ENCODE results near the gene LBX2. TPM values are rescaled to one million over a fixed set of nuclear protein-coding genes. Genes with fewer than 3 reads are reported as not detected.

The LBX2 gene
- total RNA-seq, 2 experiments from 2014 or later: 0.36 to 0.51 TPM

DNA sequence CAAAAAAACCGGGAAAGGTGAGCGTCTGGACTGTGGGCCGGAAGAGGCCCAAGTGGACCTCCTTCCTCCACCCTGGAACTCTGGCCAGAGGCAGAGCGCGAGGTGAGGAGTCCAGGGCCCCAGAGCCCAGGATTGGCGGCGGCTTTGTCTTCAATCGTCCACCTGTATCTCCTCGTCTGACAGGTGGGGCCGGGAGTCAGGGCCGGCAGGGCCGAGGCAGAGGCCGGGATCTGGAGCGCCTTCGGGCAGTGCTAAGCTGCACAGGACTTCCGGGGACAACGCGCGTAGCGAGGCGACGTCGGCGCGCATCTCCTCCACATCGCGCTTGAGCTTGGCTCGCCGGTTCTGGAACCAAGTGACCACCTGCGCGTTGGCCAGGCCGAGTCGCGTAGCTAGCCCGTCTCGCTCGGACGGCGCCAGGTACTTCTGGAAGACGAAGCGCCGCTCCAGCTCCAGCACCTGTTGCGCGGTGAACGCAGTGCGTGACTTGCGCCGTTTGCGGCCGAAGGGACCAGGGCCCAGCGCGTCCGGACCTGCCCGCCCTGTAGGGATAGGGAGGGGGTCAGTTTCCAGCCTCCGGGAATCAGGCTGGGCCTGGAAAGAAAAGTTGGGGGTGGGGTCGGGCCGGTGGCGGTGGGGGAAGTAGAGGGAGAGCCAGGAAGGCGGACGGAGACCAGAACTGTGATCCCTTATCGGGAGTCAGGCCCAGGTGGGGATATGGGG lies 1.5 kb downstream of the LBX2 start:
- CTCF ChIA-PET: no interaction called here
- POLR2A ChIA-PET: interaction anchor here (0.6 to 0.9 kb wide), 2 partner anchors 10 to 16 kb away, joined by 3 read pairs; partner anchors contain the start of genes PCGF1 and TLX2

DNA sequence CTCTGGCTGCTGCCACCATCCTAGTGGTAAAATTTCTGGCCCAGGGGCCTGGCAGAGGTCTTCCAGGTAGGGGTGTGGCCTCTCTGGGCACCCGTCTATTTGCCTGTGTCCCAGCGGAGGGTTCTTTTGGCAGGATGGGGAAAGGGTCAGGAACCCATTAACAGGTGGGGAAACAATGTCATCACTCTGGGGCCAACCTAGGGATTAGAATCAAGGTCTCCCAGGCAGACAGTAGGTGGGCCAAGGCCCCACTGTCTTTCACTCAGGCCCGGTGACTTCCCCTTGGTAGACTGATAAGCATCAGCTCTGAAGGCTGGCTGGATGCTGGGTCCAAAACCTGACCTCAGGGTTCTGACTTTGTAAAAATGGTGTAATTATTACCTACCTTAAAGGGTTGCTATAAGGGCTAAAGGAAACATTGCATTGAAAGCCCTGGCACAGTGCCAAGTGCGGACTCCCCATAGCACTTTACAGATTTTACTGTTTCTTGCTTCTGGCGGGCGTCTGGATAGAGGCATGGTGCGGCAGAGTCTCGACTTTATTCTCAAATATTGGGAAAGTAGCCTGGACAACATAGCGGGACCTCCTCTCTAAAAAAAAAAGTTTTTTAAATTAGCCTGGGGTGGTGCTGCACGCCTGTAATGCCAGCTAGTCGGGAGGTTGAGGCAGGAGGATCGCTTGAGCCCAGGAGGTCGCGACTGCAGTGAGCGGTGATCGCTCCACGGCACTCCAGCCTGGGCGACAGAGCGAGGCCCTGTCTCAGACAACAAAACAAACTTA lies 2.2 kb downstream of the LBX2 start:
- ChIA-PET CTCF (no interaction called here), POLR2A (interaction anchor here (0.6 to 0.9 kb wide), 2 partner anchors 10 to 17 kb away, joined by 3 read pairs; partner anchors contain the start of genes PCGF1 and TLX2)

DNA sequence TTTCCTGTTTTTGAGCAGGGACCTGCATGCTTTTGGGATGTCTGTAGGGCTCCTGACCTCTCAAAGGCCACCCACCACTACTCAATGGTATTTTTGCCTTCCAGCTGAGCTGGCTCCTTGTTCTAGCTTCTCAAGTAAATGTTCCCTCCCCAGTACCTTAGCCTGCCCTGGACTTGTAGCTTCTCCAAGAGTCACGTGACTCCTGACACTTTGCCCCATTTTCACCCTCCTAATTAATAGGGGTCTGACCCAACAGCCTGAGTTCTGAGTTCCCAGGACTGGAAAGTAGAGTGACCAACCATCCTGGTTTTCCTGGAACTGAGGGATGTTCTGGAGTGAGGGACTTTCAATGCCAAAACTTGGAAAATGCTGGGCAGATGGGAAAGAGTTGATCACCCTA lies 4.0 kb downstream of the LBX2 start:
- ChIA-PET POLR2A (no interaction called here), CTCF (interaction anchor here (0.7 kb wide), 1 partner anchor 27 kb away, joined by 3 read pairs; no protein-coding TSS in a partner anchor)

DNA sequence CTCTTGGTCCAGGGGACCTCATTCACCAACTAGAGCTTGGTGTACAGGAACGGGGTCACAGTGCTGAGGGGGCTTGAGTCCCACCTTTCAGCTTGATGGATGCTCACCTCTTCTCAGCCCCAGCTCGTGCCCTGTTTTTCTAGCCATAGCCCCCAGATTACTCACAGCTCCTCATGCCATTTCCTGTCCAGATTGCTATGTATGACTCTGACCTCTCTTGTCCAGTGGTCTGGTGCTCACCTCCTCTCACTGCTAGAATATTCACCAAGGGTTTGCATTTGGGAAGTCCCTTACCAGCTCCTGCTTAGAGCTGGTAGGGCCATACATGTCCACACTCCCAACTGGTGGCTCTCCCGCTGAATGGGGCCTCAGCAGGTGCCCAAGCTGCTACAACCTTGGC lies 5.9 kb downstream of the LBX2 start:
- POLR2A ChIA-PET: no interaction called here
- CTCF ChIA-PET: no interaction called here

DNA sequence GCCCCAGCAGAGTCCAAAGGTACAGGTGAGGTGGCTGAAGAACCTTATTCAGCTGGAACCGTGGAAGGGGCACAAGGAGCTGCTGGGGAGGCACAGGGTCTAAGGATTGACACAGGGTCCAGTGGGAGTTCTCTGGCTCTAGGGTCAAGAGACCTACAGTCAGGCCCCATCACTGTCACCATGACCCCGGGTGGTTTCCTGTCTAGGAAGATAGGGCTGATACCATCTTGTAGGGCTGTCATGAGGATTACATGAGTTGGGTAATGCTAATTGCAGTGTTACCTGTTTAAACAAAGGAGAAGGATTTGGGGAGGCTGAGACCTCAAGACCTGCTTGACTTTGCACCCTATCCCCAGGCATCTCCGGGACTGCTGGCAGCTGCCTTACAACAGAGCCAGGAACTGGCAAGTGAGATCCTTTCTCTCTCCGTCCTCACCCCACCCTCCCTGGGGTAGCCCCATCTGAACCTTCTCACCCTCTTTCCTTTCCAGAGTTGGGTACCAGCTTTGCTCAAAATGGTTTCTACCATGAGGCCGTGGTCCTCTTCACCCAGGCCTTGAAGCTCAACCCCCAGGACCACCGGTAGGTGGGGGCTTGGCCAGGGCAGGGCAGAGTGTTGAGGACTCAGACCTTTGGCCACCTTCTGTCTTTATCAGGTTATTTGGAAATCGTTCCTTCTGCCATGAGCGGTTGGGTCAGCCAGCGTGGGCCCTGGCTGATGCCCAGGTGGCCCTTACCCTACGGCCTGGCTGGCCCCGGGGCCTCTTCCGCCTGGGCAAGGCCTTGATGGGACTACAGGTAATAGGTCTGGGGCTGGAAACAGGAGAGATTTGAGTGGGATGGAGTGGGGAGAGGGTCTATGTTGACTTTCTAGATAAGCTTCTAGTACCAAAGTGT lies 7.5 kb downstream of the LBX2 start:
- ChIA-PET CTCF (interaction anchor here (0.8 to 1.4 kb wide), 3 partner anchors 9 to 15 kb away, joined by 3 to 5 read pairs (median 3); partner anchors contain the start of genes CCDC142, PCGF1 and TTC31), POLR2A (interaction anchor here (0.5 to 0.9 kb wide), 2 partner anchors 13 to 16 kb away, joined by 4 to 6 read pairs; no protein-coding TSS in a partner anchor)

DNA sequence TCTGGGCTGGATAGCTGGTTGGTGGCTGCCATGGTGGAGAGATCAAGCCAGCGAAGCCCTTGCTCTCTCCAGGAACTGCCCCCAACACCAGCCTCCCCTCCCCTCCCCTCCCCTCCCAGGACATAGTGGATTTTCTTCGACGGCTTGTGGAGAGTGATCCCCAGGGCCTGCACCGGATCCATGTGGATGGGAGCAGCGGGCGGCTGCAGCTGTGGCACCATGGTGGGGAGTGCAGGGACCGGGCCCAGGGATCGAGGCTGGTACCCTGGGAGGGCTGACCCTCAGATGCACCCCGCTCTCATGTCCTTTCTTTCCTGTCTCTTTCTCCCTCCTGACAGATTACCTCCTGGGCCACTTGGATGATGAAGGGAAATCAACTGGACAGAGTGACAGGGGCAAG lies 9.5 kb downstream of the LBX2 start:
- ChIA-PET CTCF (no interaction called here), POLR2A (no interaction called here)

DNA sequence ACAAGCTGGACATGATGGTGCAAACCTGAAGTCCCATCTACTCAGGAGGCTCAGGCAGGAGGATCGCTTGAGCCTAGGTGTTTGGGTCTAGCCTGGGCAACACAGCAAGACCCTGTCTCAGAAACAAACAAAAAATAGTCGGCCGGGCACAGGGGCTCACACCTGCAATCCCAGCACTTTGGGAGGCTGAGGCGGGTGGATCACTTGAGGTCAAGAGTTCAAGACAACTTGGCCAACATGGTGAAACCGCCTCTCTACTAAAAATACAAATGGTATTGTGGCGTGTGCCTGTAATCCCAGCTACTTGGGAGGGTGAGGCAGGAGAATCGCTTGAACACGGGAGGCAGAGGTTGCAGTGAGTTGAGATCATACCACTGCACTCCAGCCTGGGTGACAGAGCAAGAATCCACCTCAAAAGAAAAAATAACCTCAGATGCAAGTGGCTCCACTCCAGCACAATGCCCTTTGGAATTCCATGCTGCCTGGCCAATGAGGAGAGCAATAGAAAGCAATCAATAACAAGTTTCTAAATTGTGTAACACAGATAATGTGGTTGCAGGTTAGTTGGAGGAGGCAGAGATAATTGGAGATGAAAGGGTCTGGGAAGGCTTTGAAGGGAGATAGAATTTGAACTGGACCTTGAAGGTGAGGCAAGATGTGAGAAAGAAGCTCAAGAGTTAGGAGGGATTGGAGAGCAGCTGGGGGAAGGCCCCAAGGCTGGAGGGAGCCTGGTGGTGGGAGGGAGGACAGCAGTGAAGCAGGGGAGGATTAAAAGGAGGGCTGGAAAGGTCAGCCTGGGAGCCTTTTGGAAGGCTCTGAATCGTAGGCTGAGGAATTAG lies 10.5 kb downstream of the LBX2 start:
- CTCF ChIA-PET: interaction anchor here (0.7 kb wide), 1 partner anchor 28 kb away, joined by 3 read pairs; no protein-coding TSS in a partner anchor
- POLR2A ChIA-PET: interaction anchor here (0.6 kb wide), 1 partner anchor 18 kb away, joined by 5 read pairs; no protein-coding TSS in a partner anchor

DNA sequence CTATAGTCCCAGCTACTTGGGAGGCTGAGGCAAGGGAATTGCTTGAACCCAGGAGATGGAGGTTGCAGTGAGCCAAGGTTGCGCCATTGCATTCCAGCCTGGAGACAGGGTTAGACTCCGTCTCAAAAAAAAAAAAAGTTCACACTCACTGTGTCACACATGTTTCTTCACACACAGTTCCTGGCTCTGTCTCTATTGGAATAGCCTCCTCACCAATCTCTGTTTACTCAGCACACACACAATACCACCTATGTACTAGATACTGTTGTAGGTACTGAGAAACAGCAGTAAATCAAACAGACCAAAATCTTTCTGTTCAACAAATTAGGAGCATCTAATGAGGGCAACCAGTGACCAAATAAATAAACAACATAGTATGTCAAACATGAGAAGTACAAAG lies 13.3 kb downstream of the LBX2 start:
- ChIA-PET POLR2A (no interaction called here), CTCF (interaction anchor here (1.7 kb wide), 1 partner anchor 15 kb away, joined by 4 read pairs; no protein-coding TSS in a partner anchor)

DNA sequence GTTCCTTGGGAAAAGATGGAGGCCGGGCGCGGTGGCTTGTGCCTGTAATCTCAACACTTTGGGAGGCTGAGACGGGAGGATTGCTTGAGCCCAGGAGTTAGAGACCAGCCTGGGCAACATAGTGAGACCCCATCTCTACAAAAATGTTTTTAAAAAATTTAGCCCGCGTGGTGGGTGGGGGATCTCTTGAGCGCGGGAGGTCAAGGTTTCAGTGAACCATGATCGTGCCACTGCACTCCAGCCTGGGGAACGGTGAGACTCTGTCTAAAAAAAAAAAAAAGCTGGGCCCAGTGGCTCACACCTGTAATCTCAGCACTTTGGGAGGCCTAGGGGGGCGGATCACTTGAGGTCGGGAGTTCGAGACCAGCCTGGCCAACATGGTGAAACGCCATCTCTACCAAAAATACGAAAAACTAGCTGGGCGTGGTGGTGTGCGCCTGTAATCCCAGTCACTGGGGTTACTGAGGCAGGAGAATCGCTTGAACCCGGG lies 15.7 kb downstream of the LBX2 start:
- ChIA-PET POLR2A (interaction anchor here (0.7 to 2.9 kb wide), 2 partner anchors 11 to 29 kb away, joined by 3 to 8 read pairs; partner anchors contain the start of genes INO80B and MRPL53), CTCF (interaction anchor here (0.6 to 3.8 kb wide), 11 partner anchors 11 to 105 kb away, joined by 3 to 34 read pairs (median 12); partner anchors contain the start of genes INO80B, MRPL53, PCGF1 and WBP1)

DNA sequence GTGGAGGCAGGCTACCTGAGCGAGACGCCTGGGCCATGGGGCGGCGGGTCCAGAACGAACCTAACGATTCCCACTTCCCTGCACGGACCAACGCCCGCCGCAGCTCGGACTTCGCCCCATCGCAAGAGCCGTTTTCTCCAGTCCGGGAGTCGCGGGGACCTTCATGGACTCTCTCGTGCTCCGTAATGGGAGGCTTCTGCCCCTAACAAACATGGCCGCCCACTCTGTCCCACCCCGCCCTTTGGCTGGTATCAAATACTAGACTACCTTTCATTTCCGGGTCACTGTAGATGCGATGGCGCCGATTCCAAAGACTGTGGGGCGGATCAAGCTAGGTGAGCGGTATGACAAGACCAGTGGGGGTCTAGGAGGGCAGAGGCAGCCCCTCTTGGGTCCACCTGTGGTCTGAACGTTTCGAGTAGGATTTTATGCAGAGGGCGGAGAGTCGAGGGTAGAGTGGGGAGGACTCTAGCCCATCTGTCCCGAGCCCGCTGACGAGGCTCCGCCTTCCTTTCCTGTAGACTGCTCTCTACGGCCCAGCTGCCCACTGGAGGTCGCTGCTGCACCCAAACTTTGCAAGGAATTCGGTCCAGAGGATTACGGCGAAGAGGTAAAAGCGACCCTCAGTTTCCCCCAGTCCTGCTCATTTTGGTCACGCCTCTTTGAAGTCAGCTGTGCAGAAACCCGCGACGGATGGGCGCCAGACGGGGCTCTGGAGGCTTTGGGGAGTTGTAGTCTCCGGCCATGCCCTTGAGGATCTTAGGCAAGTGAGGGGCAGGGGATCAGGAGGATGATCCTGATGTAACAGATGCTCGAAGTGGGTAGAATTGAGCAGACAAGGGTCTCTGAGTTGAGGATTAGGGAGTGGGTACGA lies 16.4 kb downstream of the LBX2 start, which contains the start of the genes CCDC142 and TTC31:
TSS of gene CCDC142 (minus strand) at position 198 of the 874 bp plus-strand sequence. CDS start at position 37, 161 bp downstream.
TSS of gene TTC31 (plus strand) at position 281 of the 874 bp plus-strand sequence. CDS start at position 296, 15 bp downstream.
- CTCF ChIA-PET: interaction anchor here (0.8 to 3.8 kb wide), 21 partner anchors 9 to 233 kb away, joined by 3 to 34 read pairs (median 4); partner anchors contain the start of genes AUP1, DQX1, HTRA2 and INO80B
- POLR2A ChIA-PET: interaction anchor here (0.8 to 2.9 kb wide), 4 partner anchors 10 to 49 kb away, joined by 3 to 10 read pairs (median 6); partner anchors contain the start of genes INO80B, MOGS and MRPL53

DNA sequence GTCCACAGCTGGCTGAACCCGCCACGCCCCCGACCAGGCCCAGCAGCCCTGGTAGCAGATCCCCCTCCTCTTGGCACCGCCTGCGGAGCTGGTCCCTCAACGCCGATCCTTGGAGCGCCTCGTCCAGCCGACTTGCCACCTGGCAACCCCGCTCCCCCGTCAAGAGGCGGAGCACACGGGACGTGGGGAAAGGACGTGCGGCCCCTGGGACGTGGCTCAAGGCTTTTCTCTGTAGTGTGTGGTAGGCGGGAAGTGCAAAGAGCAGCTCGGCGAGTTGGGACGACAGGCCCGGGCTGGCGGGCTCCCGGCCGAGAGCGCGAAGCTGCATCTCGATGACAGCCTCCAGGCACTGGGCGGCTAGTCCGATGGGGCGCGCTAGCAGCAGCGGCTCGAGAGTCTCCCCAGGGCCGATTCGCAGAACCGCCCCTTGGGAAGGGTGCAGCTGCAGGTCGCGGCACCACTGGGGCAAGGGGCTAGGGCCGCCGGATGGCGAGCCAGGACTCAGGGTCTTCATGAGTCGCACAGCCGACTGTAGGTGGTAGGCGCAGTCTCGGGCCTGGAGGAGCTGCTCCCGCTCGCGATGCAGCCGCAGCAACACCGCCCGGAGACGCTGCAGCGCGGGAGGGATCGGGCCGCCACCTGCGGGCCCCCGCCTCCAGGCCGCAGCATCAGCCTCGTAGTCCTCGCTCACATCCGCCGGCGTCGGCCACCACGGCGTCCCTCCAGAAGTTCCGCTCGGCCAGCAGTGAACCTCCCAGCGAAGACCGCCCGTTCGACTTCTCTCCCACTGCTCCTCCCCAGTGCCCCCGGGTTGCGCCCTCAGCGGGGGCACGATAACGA lies 17.2 kb downstream of the LBX2 start:
- ChIA-PET POLR2A (interaction anchor here (0.5 to 2.9 kb wide), 7 partner anchors 9 to 102 kb away, joined by 3 to 10 read pairs (median 4); partner anchors contain the start of genes INO80B, MOGS, MRPL53 and WBP1), CTCF (interaction anchor here (0.8 to 3.8 kb wide), 23 partner anchors 10 to 232 kb away, joined by 3 to 34 read pairs (median 4); partner anchors contain the start of genes AUP1, DQX1, HTRA2 and INO80B)

DNA sequence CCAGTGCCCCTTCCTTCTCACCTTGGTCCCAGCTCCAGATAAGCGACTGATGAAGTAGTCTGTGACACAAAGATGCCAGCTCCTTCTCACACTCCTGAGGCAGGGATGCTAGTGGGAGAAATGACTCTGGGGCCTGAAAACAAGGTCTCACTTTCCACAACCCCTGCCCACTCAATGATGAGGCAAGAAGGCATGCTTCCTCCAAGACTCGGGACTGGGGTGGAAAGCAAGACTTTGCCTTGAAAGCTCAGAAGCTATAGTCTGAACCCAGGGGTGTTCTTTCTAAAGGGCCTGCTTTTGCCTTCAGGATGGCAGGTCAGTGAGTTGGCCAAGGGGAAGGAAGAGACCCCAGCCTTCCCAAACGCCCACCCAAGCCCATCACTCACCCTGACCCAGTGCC lies 18.0 kb downstream of the LBX2 start:
- CTCF ChIA-PET: interaction anchor here (1.0 to 3.8 kb wide), 9 partner anchors 9 to 187 kb away, joined by 3 to 34 read pairs (median 17); partner anchors contain the start of genes AUP1, HTRA2, INO80B and MRPL53
- POLR2A ChIA-PET: interaction anchor here (0.5 to 2.9 kb wide), 6 partner anchors 9 to 103 kb away, joined by 3 to 10 read pairs (median 6); partner anchors contain the start of genes INO80B, MOGS, MRPL53 and WBP1

DNA sequence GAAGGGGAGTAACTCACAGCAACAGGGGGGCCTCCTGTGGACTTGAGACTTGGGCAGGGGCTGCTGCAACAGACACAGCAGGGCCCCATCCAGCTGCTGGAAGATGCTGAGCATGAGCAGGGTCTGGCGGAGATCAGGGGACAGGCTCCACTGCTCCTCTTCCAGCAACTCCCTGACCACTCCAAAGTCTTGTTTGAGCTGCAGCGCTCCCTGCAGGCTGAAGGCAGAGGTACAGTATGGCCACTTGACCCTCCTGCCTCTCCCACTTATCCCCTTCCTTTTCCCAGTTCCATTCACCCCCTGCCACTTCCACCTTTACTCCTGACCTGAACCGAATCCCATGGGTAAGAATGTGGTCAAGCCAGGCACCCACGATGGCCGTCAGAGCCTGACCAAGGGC lies 24.5 kb downstream of the LBX2 start:
- ChIA-PET POLR2A (interaction anchor here (0.6 kb wide), 1 partner anchor 23 kb away, joined by 5 read pairs; no protein-coding TSS in a partner anchor), CTCF (interaction anchor here (1.3 to 2.4 kb wide), 2 partner anchors 34 to 55 kb away, joined by 3 to 7 read pairs; partner anchors contain the start of genes AUP1 and HTRA2)

DNA sequence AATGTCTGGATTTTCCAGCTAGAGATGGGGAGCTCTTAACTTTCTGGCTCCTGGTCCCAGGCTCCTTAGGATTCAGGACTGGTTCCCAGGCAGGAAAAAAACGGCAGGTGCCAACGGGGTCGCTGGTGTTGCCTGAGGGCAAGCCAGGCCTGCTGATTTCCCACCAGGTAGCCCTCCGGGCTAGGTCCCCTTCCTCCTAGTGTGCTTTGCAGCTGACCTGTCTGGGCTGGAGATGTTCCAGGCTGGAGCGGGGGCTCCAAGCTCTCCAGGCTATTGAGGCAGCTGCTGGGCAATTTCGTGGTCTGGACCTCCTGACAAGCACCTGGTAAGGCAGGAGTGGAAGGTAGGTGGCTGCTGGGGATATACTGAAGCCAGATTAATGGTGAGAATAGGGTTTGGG lies 24.9 kb downstream of the LBX2 start:
- CTCF ChIA-PET: interaction anchor here (0.7 to 4.0 kb wide), 4 partner anchors 7 to 55 kb away, joined by 3 to 34 read pairs (median 5); partner anchors contain the start of genes AUP1, CCDC142, HTRA2 and TTC31
- POLR2A ChIA-PET: interaction anchor here (0.7 kb wide), 2 partner anchors 26 to 56 kb away, joined by 4 to 10 read pairs; no protein-coding TSS in a partner anchor

DNA sequence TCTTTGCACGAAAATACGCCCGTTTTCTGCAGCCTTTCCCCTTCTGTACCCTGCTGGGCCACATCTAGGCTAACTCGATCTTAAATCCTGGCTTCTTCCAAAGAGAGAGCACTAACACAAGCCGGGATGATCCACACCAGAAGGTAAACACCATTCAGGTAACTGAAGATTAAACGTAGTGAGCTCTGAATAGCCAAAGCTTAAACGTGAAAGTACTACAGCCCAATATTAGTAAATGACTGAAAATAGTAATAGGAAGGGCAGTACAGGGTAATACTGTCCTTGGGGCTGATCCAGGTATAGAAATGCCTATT lies 26.5 kb downstream of the LBX2 start:
- POLR2A ChIA-PET: interaction anchor here (1.0 to 2.6 kb wide), 4 partner anchors 9 to 56 kb away, joined by 3 to 13 read pairs (median 6); partner anchors contain the start of genes AUP1, CCDC142, HTRA2 and WBP1
- CTCF ChIA-PET: interaction anchor here (0.7 to 4.0 kb wide), 3 partner anchors 9 to 60 kb away, joined by 3 to 34 read pairs (median 7); partner anchors contain the start of genes AUP1, CCDC142, HTRA2 and TTC31

Data from activated CD8-positive, alpha-beta memory T cell treated with anti-CD3 and anti-CD28 coated beads for 36 hours (primary cell).